Uterus (tissue), 4 donors: Measurements from ENCODE around the gene CHST9. TPM values are rescaled to one million over a fixed set of nuclear protein-coding genes. Genes with fewer than 3 reads are reported as not detected.

ENCODE experiments used
- DNase-seq, 2 donors: peaks; one replicate each; pipeline ENCODE4 v3.0.0-alpha.2; 2019 to 2020
- H3K27ac ChIP-seq, 2 donors: fragments of 200-600 bp; sonication (generic); 1 replicate in 1 of 2; 2 replicates in 1 of 2; pipeline ENCODE4 v1.5.1; 2016 to 2018
- H3K27me3 ChIP-seq, 2 donors: fragments of 200-600 bp; sonication (generic); one replicate each; pipeline ENCODE4 v1.5.1; 2018 to 2019; ENCODE audit warnings: control low read depth in 1 of 2
- H3K36me3 ChIP-seq, 2 donors: fragments of 200-600 bp; sonication (generic); one replicate each; pipeline ENCODE4 v1.5.1; 2019; ENCODE audit warnings: control low read depth in 1 of 2
- H3K4me1 ChIP-seq, 2 donors: fragments of 200-600 bp; sonication (generic); one replicate each; pipeline ENCODE4 v1.5.1; 2018 to 2019; ENCODE audit warnings: control low read depth in 1 of 2
- H3K4me3 ChIP-seq, 2 donors: fragments of 200-600 bp; sonication (generic); 1 replicate in 1 of 2; 2 replicates in 1 of 2; pipeline ENCODE4 v1.5.1; 2018 to 2019; ENCODE audit warnings: mild to moderate bottlenecking in 1 of 2
- H3K9me3 ChIP-seq, 2 donors: fragments of 200-600 bp; sonication (generic); one replicate each; pipeline ENCODE4 v1.5.1; 2019; ENCODE audit warnings: control low read depth in 1 of 2
- CTCF ChIP-seq, 4 experiments: fragments of 200-600 bp in 2 of 4; fragments of 450-650 bp in 2 of 4; sonication (generic) in 2 of 4; IDR thresholded peaks; one replicate each; pipeline ENCODE4 v1.5.1; 2016 to 2019; ENCODE audit warnings: antibody characterized with exemption in 4 of 4, mild to moderate bottlenecking in 2 of 4, moderate library complexity in 1 of 4
- POLR2A ChIP-seq, 2 donors: fragments of 450-650 bp; IDR thresholded peaks; one replicate each; pipeline ENCODE4 v1.6.1; 2016; ENCODE audit warnings: antibody characterized with exemption in 2 of 2, mild to moderate bottlenecking in 1 of 2, moderate library complexity in 1 of 2
- intact Hi-C: fragments of 100-400 bp; cut with DNase I; formaldehyde crosslinking; loops from one replicate; pipeline ENCODE4 v1.15.1; 2023; ENCODE audit warnings: low total_unique reads
- total RNA-seq, 4 donors: library from RNA; depleted of rRNA in 3 of 4; stranded (reverse); fragments of >200 nt in 3 of 4; gene quantifications; one replicate each; pipeline versions ENCODE4 v1.1.0 to v1.2.4, GENCODE V29; 2014 to 2023
- donor health status: DM: yes; HTN: yes; CAD: no.

Gene CHST9
- total RNA-seq, 4 donors from 2014 or later: 0.21 to 3.7 TPM; not detected in 2

GRCh38 chr18:27225947-27226481 lies 40.9 kb upstream of the CHST9 start:
- intact Hi-C loops: no loop called here

GRCh38 chr18:27223526-27224291 lies 38.6 kb upstream of the CHST9 start:
- H3K4me3 ChIP-seq: no peak overlapping the region
- intact Hi-C loops: no loop called here

More at GRCh38 chr18:27225947-27226481, 40.9 kb upstream of the CHST9 start:
- H3K4me3 ChIP-seq: no peak overlapping the region
- no peaks in the 10 kb centered on the region for H3K27me3 ChIP-seq
- H3K9me3 ChIP-seq: no peaks in the 10 kb centered on the region
- H3K27ac ChIP-seq: no peak overlapping the region
- H3K4me1 ChIP-seq: no peaks in the 10 kb centered on the region
- no peak for TF ChIP-seq POLR2A (IDR thresholded peaks at IDR 0.05)
- no peak for TF ChIP-seq CTCF (IDR thresholded peaks at IDR 0.05)
- no peaks in the 10 kb centered on the region for H3K36me3 ChIP-seq
- no peak for DNase-seq

GRCh38 chr18:27214831-27215230 lies 29.7 kb upstream of the CHST9 start:
- no peak for TF ChIP-seq CTCF (IDR thresholded peaks at IDR 0.05)
- TF ChIP-seq POLR2A (IDR thresholded peaks at IDR 0.05): no peak
- no peak overlapping the region for H3K27ac ChIP-seq
- H3K27me3 ChIP-seq: no peaks in the 10 kb centered on the region
- no peak overlapping the region for H3K4me3 ChIP-seq
- no peaks in the 10 kb centered on the region for H3K36me3 ChIP-seq
- H3K9me3 ChIP-seq: no peaks in the 10 kb centered on the region
- DNase-seq: no peak
- no peaks in the 10 kb centered on the region for H3K4me1 ChIP-seq
- intact Hi-C loops: no loop called here

More at GRCh38 chr18:27223526-27224291, 38.6 kb upstream of the CHST9 start:
- Histone ChIP-seq H3K27ac (no peak overlapping the region), H3K9me3 (no peaks in the 10 kb centered on the region), H3K27me3 (no peaks in the 10 kb centered on the region), H3K36me3 (no peaks in the 10 kb centered on the region), H3K4me1 (no peaks in the 10 kb centered on the region)
- DNase-seq: no peak
- TF ChIP-seq CTCF (IDR thresholded peaks at IDR 0.05) (no peak), POLR2A (IDR thresholded peaks at IDR 0.05) (no peak)

GRCh38 chr18:27213123-27213717 lies 28.1 kb upstream of the CHST9 start:
- H3K36me3 ChIP-seq: no peaks in the 10 kb centered on the region
- no peak for DNase-seq
- no peaks in the 10 kb centered on the region for H3K4me1 ChIP-seq
- intact Hi-C loops: no loop called here
- no peaks in the 10 kb centered on the region for H3K9me3 ChIP-seq
- H3K4me3 ChIP-seq: no peak overlapping the region
- H3K27ac ChIP-seq: no peak overlapping the region
- no peaks in the 10 kb centered on the region for H3K27me3 ChIP-seq
- TF ChIP-seq CTCF (IDR thresholded peaks at IDR 0.05) (no peak), POLR2A (IDR thresholded peaks at IDR 0.05) (no peak)

DNA sequence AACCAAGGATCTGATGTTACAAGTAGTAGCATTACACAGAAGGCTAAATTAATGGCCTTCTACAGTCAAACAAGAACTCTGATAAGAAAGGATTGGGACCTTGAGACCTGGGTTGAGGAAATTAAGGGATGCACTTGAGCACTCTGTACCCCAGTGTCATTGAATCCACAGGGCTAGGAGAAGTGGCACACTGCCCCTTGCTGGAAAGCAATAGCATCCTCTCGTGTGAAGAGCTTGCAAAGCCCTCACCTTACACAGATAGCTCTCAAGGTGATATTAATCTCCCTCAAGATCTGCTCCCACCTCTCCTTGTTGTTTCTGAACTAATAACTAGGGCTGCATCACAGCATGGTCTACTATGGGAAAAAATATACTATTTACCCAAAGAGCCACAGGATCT lies 26.5 kb upstream of the CHST9 start:
- TF ChIP-seq CTCF (IDR thresholded peaks at IDR 0.05) (no peak), POLR2A (IDR thresholded peaks at IDR 0.05) (no peak)
- Histone ChIP-seq H3K4me3 (no peak overlapping the region), H3K9me3 (no peaks in the 10 kb centered on the region), H3K27ac (no peak overlapping the region), H3K4me1 (no peaks in the 10 kb centered on the region), H3K36me3 (no peaks in the 10 kb centered on the region), H3K27me3 (no peaks in the 10 kb centered on the region)
- intact Hi-C loops: no loop called here
- no peak for DNase-seq
